ENCODE data around the gene CASP2.

The CASP2 gene

DNA sequence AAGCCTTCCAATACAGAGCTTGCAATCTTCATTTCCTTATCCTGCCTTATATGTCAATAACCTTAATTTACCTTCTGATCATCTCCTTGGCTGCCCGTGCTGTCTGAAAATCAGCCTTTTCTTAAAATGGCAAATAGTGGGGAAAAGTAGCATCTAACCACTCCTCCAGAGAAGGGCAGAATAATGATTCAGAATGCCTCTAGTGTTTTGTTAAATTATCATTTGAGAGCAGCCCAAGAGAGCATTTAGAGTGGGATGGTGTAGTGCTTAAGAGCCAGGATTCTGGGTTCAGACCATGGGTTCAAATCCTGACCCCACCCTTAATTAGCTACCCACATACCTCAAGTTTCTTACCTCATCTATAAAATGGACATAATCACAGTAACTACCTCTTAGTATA lies 8.0 kb upstream of the CASP2 start:
- TF ChIP-seq ZFX (IDR thresholded peaks at IDR 0.05) = no peak
- TF ChIP-seq, protein P1, sequence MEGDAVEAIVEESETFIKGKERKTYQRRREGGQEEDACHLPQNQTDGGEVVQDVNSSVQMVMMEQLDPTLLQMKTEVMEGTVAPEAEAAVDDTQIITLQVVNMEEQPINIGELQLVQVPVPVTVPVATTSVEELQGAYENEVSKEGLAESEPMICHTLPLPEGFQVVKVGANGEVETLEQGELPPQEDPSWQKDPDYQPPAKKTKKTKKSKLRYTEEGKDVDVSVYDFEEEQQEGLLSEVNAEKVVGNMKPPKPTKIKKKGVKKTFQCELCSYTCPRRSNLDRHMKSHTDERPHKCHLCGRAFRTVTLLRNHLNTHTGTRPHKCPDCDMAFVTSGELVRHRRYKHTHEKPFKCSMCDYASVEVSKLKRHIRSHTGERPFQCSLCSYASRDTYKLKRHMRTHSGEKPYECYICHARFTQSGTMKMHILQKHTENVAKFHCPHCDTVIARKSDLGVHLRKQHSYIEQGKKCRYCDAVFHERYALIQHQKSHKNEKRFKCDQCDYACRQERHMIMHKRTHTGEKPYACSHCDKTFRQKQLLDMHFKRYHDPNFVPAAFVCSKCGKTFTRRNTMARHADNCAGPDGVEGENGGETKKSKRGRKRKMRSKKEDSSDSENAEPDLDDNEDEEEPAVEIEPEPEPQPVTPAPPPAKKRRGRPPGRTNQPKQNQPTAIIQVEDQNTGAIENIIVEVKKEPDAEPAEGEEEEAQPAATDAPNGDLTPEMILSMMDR (conservative IDR thresholded peaks at IDR 0.05) = no peak
- H3K27ac ChIP-seq = no peak overlapping the region

DNA sequence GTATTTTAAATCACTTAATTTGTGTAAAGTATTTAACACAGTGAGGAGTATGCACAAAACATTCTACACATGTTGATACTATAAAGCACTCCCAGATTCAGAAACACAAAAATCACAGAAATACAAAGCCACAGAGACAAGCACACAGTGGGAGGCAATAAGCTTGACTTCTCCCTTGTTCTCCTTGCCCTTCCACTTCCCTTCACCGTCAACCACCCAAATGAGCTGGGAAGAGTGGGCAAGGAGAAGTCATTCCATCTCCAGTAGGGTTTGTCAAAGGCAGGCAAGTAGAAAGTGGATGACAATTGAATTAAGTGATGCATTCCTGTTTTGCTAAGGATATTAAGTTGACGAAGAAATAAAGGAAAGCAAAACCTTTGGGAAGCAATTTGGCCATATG lies 7.6 kb upstream of the CASP2 start:
- TF ChIP-seq ZFX (IDR thresholded peaks at IDR 0.05) = no peak
- TF ChIP-seq, protein P1 (conservative IDR thresholded peaks at IDR 0.05) = no peak
- H3K27ac ChIP-seq = no peak overlapping the region

DNA sequence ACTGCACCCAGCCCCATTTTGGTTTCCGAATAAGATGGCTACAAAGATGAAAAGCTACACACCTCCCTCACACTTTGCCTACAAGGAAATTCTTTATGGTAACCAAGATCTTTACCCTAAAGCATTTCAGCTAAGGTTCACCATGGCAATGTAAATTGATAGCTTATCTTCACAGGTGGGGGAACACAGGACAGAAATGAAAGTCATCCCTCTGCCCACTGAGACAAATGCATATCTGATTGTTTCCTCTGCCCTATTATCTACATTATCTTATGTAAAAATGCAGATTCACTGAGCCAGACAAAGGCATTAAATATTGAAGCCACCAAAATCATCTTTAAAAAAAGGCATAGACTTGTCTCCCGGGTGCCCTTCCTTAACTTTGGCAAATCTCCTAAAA lies 6.6 kb upstream of the CASP2 start:
- no peak for TF ChIP-seq ZFX (IDR thresholded peaks at IDR 0.05)
- TF ChIP-seq, protein P1 (conservative IDR thresholded peaks at IDR 0.05) = no peak
- no peak overlapping the region for H3K27ac ChIP-seq

GRCh38 chr7:143282124-143282523 lies 6.0 kb upstream of the CASP2 start:
- H3K27ac ChIP-seq = no peak overlapping the region
- TF ChIP-seq, protein P1 (conservative IDR thresholded peaks at IDR 0.05) = no peak
- TF ChIP-seq ZFX (IDR thresholded peaks at IDR 0.05) = no peak

DNA sequence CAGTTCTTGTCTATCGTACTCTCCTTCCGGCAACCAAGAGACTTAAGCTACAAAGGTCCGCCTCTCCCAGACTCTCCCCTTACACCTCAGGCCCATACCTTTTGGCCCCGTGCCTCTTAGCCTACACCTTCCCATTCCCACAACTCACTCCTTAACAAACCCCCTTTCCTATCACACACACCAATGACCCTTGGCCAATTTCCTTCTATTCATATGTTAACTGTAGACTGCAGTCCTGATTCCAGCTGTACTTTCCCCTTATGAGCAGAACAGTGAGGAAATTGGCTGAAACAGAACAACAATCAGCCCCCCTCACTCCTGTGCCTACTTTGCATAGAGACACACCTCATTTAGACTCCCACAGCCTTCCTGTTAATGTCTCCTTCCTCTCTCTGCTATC lies 4.8 kb upstream of the CASP2 start:
- no peak for TF ChIP-seq ZFX (IDR thresholded peaks at IDR 0.05)
- TF ChIP-seq, protein P1 (conservative IDR thresholded peaks at IDR 0.05) = no peak
- H3K27ac ChIP-seq = no peak overlapping the region

GRCh38 chr7:143284591-143285469 lies 3.3 kb upstream of the CASP2 start, which contains the start of gene TMEM139:
TMEM139 (plus strand) TSS chr7:143284958; CDS start chr7:143285958, 1,000 bp downstream.
- TF ChIP-seq ZFX (IDR thresholded peaks at IDR 0.05) = no peak
- TF ChIP-seq, protein P1 (conservative IDR thresholded peaks at IDR 0.05) = no peak
- no peak within 1 kb of the TSS for H3K27ac ChIP-seq

GRCh38 chr7:143285470-143285778 lies 2.7 kb upstream of the CASP2 start:
- no peak for TF ChIP-seq ZFX (IDR thresholded peaks at IDR 0.05)
- TF ChIP-seq, protein P1 (conservative IDR thresholded peaks at IDR 0.05) = no peak
- no peak overlapping the region for H3K27ac ChIP-seq

Measured in C4-2B (cell line).